GM23338 (cell line): Measurements from ENCODE around the gene CACNG3.

Experiments used
- CREB1 ChIP-seq: fragments of 250-450 bp; sonication (Bioruptor Pico); IDR thresholded peaks from 2 replicates; pipeline ENCODE4 v1.5.0; 2020; ENCODE audit warnings: low read depth, mild to moderate bottlenecking, moderate library complexity
- CTCF ChIP-seq, 2 experiments: fragments of 200-600 bp in 1 of 2; sonication (generic) in 1 of 2; conservative IDR thresholded peaks; 2 replicates each; pipeline versions ENCODE4 v1.5.1 to v1.6.1; 2016 to 2017; ENCODE audit warnings: antibody characterized with exemption in 2 of 2, low read depth in 2 of 2, mild to moderate bottlenecking in 2 of 2, moderate library complexity in 1 of 2
- EZH2 ChIP-seq: fragments of 200-600 bp; sonication (generic); IDR thresholded peaks from one replicate; pipeline ENCODE4 v1.8.0; 2017; ENCODE audit warnings: antibody characterized with exemption, mild to moderate bottlenecking, low read depth; ENCODE audit not compliant: unreplicated experiment

GRCh38 chr16:24234737-24235136 lies 21.4 kb upstream of the CACNG3 start:
- TF ChIP-seq CREB1 (CRISPR knock-in tag) (no peak), CTCF (conservative IDR thresholded peaks at IDR 0.05; ENCODE audit: low read depth in 2 of 2) (no peak), EZH2 (no peak)
